ENCODE results near the gene WNK2.

GRCh38 chr9:93247892-93248291 lies 64.0 kb downstream of the WNK2 start:
- TF ChIP-seq POLR2A (IDR thresholded peaks at IDR 0.05; ENCODE audit: low read depth, low read length): no peak
- TF ChIP-seq CTCF (IDR thresholded peaks at IDR 0.05; ENCODE audit: extremely low read depth in 1 of 2, insufficient read depth in 1 of 2, low read depth in 1 of 2, low read length in 2 of 2): no peak
- TF ChIP-seq EZH2 (IDR thresholded peaks at IDR 0.05; ENCODE audit: borderline replicate concordance, low read depth, low read length, severe bottlenecking): no peak
- TF ChIP-seq POLR2AphosphoS5 (IDR thresholded peaks at IDR 0.05; ENCODE audit: insufficient read depth, low read depth, low read length): no peak
- no peak for TF ChIP-seq GATA2 (IDR thresholded peaks at IDR 0.05; ENCODE audit: insufficient read depth, insufficient read length, low read depth, low read length)
- no peak for TF ChIP-seq MAX (IDR thresholded peaks at IDR 0.05; ENCODE audit: insufficient read depth, insufficient read length)
- no peak for TF ChIP-seq JUN (IDR thresholded peaks at IDR 0.05; ENCODE audit: borderline replicate concordance, insufficient read depth, insufficient read length, low read depth)
- TF ChIP-seq FOS (IDR thresholded peaks at IDR 0.05; ENCODE audit: borderline replicate concordance, insufficient read depth, low read length): no peak

Data from endothelial cell of umbilical vein (primary cell).